A673 (cell line): ENCODE results near the gene ARHGEF33. TPM values are rescaled to one million over a fixed set of nuclear protein-coding genes. Genes with fewer than 3 reads are reported as not detected.

Source experiments
- BruUV-seq: library from RNA; stranded (reverse); fragments of 400-500 nt; replicated peaks from 2 replicates; lab custom pipeline; 2021; lab: Mats Ljungman, UMichigan
- CTCF ChIA-PET: fragments of 300-600 bp; sonication (Branson Sonifier 250); formaldehyde crosslinking; loops from one replicate; lab custom pipeline; 2022; ENCODE audit warnings: antibody characterized with exemption; lab: Charles Lee
- POLR2A ChIA-PET: fragments of 300-600 bp; sonication (Branson Sonifier 250); formaldehyde crosslinking; loops from one replicate; lab custom pipeline; 2022; ENCODE audit warnings: antibody characterized with exemption; ENCODE audit not compliant: low non-redundant PET; lab: Charles Lee
- DNase-seq: peaks from one replicate; pipeline ENCODE4 v3.0.0-alpha.2; 2015; ENCODE audit warnings: low spot score
- H3K27ac ChIP-seq: fragments of 200-600 bp; sonication (generic); 2 replicates; pipeline ENCODE4 v1.5.1; 2016; ENCODE audit warnings: mixed run types, low read depth, mild to moderate bottlenecking, mixed read lengths, antibody characterized with exemption, low read length; ENCODE audit not compliant: poor library complexity, severe bottlenecking
- H3K27me3 ChIP-seq: fragments of 200-600 bp; sonication (generic); replicated peaks from 2 replicates; pipeline ENCODE4 v1.6.1; 2017; ENCODE audit warnings: mixed run types, low read depth, mild to moderate bottlenecking, mixed read lengths, antibody characterized with exemption, low read length; ENCODE audit not compliant: insufficient read depth, poor library complexity
- H3K36me3 ChIP-seq: fragments of 200-600 bp; sonication (generic); 2 replicates; pipeline ENCODE4 v1.6.1; 2016; ENCODE audit warnings: mixed run types, mild to moderate bottlenecking, mixed read lengths, antibody characterized with exemption, low read length; ENCODE audit not compliant: insufficient read depth, poor library complexity, severe bottlenecking
- H3K4me1 ChIP-seq: fragments of 200-600 bp; sonication (generic); 2 replicates; pipeline ENCODE4 v1.6.1; 2017; ENCODE audit warnings: mixed run types, mild to moderate bottlenecking, mixed read lengths, antibody characterized with exemption, low read length; ENCODE audit not compliant: insufficient read depth, poor library complexity, severe bottlenecking
- H3K4me3 ChIP-seq: fragments of 200-600 bp; sonication (generic); 2 replicates; pipeline ENCODE4 v1.5.1; 2016; ENCODE audit warnings: low read depth, mixed run types, mild to moderate bottlenecking, mixed read lengths, low read length; ENCODE audit not compliant: poor library complexity, severe bottlenecking
- H3K9me3 ChIP-seq: fragments of 200-600 bp; sonication (generic); 2 replicates; pipeline ENCODE4 v1.6.1; 2016; ENCODE audit warnings: mixed run types, low read depth, mild to moderate bottlenecking, mixed read lengths, antibody characterized with exemption, low read length; ENCODE audit not compliant: poor library complexity, severe bottlenecking
- EZH2 ChIP-seq: fragments of 200-600 bp; sonication (generic); IDR thresholded peaks from 2 replicates; pipeline ENCODE4 v1.6.1; 2017; ENCODE audit warnings: borderline replicate concordance, low read depth, mild to moderate bottlenecking, mixed read lengths, antibody characterized with exemption, low read length; ENCODE audit not compliant: poor library complexity, severe bottlenecking
- intact Hi-C: fragments of 100-400 bp; cut with micrococcal nuclease; formaldehyde crosslinking; loops from one replicate; pipeline ENCODE4 v1.10.0; 2022; ENCODE audit not compliant: unreplicated experiment
- total RNA-seq: library from RNA; stranded (reverse); gene quantifications from 2 replicates; pipeline ENCODE4 v1.2.3, GENCODE V29; 2021
- TF ChIP-seq, protein P1 (sequence below): fragments of 300-800, 200-600 bp; sonication (generic); conservative IDR thresholded peaks from 2 replicates; pipeline ENCODE4 v1.5.1; 2017; ENCODE audit warnings: low read depth, mild to moderate bottlenecking, antibody characterized with exemption, low read length, moderate library complexity, mixed read lengths

ARHGEF33 gene
- total RNA-seq, 1 experiment from 2014 or later = 0.09 TPM

- no peak overlapping the region for H3K27ac ChIP-seq
- H3K9me3 ChIP-seq = no peaks in the 10 kb centered on the region
- intact Hi-C loops = no loop called here
- no peak overlapping the region for H3K4me3 ChIP-seq
- CTCF ChIA-PET = no interaction called here
- no peaks in the 10 kb centered on the region for H3K4me1 ChIP-seq
- DNase-seq = no peak
- BruUV-seq = no TSS peak
- H3K36me3 ChIP-seq = no peaks in the 10 kb centered on the region
- POLR2A ChIA-PET = no interaction called here
- no peaks in the 10 kb centered on the region for H3K27me3 ChIP-seq
- TF ChIP-seq EZH2 = no peak
- TF ChIP-seq, protein P1, sequence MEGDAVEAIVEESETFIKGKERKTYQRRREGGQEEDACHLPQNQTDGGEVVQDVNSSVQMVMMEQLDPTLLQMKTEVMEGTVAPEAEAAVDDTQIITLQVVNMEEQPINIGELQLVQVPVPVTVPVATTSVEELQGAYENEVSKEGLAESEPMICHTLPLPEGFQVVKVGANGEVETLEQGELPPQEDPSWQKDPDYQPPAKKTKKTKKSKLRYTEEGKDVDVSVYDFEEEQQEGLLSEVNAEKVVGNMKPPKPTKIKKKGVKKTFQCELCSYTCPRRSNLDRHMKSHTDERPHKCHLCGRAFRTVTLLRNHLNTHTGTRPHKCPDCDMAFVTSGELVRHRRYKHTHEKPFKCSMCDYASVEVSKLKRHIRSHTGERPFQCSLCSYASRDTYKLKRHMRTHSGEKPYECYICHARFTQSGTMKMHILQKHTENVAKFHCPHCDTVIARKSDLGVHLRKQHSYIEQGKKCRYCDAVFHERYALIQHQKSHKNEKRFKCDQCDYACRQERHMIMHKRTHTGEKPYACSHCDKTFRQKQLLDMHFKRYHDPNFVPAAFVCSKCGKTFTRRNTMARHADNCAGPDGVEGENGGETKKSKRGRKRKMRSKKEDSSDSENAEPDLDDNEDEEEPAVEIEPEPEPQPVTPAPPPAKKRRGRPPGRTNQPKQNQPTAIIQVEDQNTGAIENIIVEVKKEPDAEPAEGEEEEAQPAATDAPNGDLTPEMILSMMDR = no peak
These were observed 54.1 kb downstream of the ARHGEF33 start for GRCh38 chr2:38943784-38944183.

DNA sequence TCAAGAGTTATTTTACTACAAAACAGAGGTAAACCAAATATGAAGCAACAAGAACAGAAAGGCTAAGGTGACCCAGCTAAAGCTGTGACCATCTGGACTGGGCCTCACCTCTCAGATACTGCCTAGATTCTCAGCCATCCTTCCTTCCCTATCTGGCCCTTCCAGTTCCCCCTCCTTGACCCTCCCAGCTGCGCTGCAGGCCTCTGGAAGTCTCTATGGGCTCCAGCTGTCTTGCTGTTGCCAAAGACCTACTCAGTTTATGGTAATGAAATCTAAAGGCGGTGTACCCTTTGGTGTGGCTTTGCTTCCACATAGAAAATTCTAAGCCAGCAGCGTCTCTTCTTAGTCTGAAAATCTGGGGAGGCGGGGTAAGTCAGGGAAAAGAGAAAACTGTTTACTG lies 55.7 kb downstream of the ARHGEF33 start:
- H3K4me1 ChIP-seq = no peaks in the 10 kb centered on the region
- ChIA-PET CTCF (no interaction called here), POLR2A (no interaction called here)
- no peak for DNase-seq
- no peaks in the 10 kb centered on the region for H3K9me3 ChIP-seq
- H3K27me3 ChIP-seq = no peaks in the 10 kb centered on the region
- H3K27ac ChIP-seq = no peak overlapping the region
- H3K4me3 ChIP-seq = no peak overlapping the region
- no peaks in the 10 kb centered on the region for H3K36me3 ChIP-seq
- BruUV-seq = no TSS peak
- no peak for TF ChIP-seq EZH2
- TF ChIP-seq, protein P1 = no peak
- intact Hi-C loops = loop anchor here (5.0 kb wide), 2 partner anchors 92 to 787 kb away; no protein-coding TSS in a partner anchor

DNA sequence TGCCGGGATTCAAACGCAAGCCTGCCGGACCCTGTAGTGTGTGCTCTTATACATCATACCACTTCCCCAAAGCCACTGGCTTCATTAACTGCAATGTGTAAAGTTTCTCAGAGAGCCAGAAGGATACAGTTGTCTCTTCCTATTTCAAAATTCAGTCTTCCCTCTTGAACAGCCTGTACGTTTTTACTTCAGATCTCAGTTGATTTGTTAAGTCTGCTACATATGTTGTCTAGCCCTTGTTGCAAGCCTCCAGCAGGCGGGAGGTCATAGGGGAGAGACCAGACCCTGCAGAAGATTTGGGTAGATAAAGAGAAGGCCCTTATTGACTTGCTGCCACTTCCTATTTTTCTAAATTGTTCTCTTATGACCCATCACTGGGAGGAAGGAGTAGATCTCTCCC lies 56.2 kb downstream of the ARHGEF33 start:
- no peak overlapping the region for H3K27ac ChIP-seq
- no peak overlapping the region for H3K4me3 ChIP-seq
- no peak for DNase-seq
- POLR2A ChIA-PET = no interaction called here
- intact Hi-C loops = loop anchor here (5.0 kb wide), 2 partner anchors 91 to 786 kb away; no protein-coding TSS in a partner anchor
- CTCF ChIA-PET = no interaction called here
- H3K27me3 ChIP-seq = no peaks in the 10 kb centered on the region
- no peaks in the 10 kb centered on the region for H3K36me3 ChIP-seq
- BruUV-seq = no TSS peak
- H3K4me1 ChIP-seq = no peaks in the 10 kb centered on the region
- TF ChIP-seq, protein P1 = no peak
- no peak for TF ChIP-seq EZH2
- no peaks in the 10 kb centered on the region for H3K9me3 ChIP-seq
